IPS-18c (cell line): ENCODE results near the gene LDHA.
A peak's percentile ranks its signal among the peaks of the same experiment; 100 is the strongest.

ENCODE experiments used
- H3K4me3 ChIP-seq: 2 replicates; pipeline ENCODE4 v1.7.0; 2013; ENCODE audit warnings: low read depth, mild to moderate bottlenecking, low read length, moderate library complexity; ENCODE audit not compliant: insufficient read depth
- H3K9me3 ChIP-seq: one replicate; pipeline ENCODE4 v1.6.1; 2013; ENCODE audit warnings: mild to moderate bottlenecking, low read length, moderate library complexity; ENCODE audit not compliant: control insufficient read depth, insufficient read depth

LDHA gene

DNA sequence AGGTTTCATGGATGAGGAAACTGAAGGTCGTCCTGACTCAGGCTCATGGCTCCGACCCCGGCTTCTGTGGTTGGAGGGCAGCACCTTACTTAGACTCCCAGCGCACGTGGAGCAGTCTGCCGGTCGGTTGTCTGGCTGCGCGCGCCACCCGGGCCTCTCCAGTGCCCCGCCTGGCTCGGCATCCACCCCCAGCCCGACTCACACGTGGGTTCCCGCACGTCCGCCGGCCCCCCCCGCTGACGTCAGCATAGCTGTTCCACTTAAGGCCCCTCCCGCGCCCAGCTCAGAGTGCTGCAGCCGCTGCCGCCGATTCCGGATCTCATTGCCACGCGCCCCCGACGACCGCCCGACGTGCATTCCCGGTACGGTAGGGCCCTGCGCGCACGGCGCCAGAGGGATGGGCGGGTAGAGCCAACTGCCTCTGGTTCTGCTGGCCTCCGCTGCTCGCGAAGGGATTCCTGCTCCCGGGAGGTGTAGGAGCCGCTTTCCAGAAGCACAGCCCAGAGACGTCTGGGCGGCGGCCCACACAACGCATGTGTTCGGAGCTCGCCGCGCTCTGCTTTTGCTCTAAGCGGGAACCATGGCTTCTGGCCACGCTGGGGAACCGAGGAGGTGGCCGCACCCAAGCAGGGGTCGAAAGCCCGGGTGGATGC is at the start of gene LDHA:
LDHA (plus strand) TSS at position 289 of the 653 bp plus-strand sequence. CDS start 2,280 bp downstream, outside the sequence.
- Histone ChIP-seq H3K4me3 (peak within 1 kb of the TSS; percentile 87), H3K9me3 (no peaks in the 10 kb centered on the region)

GRCh38 chr11:18347471-18348125 is 46.8 kb upstream of the LDHA start:
- H3K9me3 ChIP-seq: no peaks in the 10 kb centered on the region
- no peak overlapping the region for H3K4me3 ChIP-seq

GRCh38 chr11:18352581-18352980 is 41.8 kb upstream of the LDHA start:
- H3K4me3 ChIP-seq: no peak overlapping the region
- H3K9me3 ChIP-seq: no peaks in the 10 kb centered on the region

- Histone ChIP-seq H3K9me3 (no peaks in the 10 kb centered on the region), H3K4me3 (no peak overlapping the region)
Observed at GRCh38 chr11:18358646-18359045, 35.7 kb upstream of the LDHA start.

DNA sequence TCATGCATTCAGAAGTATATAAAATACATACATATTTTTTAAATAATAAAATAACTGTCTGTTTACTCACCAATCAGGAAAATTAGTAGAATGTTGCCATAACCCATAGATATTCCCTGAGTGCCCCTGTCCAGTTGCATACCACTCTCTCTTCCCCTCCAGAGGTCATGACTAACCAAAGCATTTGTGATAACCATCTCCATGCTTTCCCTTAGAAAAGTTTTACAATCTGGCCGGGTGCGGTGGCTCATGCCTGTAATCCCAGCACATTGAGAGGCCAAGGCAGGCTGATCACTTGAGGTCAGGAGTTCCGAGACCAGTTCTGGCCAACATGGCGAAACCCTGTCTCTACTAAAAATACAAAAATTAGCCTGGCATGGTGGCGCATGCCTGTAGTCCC is 33.2 kb upstream of the LDHA start:
- no peaks in the 10 kb centered on the region for H3K9me3 ChIP-seq
- H3K4me3 ChIP-seq: no peak overlapping the region

- Histone ChIP-seq H3K9me3 (no peaks in the 10 kb centered on the region), H3K4me3 (no peak overlapping the region)
Observed at GRCh38 chr11:18364495-18365073, 29.8 kb upstream of the LDHA start.

GRCh38 chr11:18365741-18366140 is 28.6 kb upstream of the LDHA start:
- H3K4me3 ChIP-seq: no peak overlapping the region
- no peaks in the 10 kb centered on the region for H3K9me3 ChIP-seq

DNA sequence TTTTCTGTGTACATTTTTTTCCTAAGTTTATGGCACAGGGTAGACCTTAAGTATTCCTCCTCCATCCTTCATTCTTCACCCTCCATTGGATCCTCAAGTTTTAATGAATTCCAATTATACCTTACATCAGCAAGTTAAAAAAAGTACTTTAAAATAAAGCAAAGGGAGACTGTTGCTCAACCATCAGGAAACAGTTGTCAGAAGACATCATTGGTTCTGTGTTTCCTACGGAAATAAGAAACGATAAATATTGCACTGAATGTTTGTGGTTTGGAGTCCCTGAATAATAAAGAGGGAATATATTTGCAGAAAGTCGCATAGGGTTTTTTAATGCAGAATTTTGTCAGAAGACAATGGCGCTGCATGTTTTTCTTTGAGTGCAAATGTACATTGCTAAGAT is 28.1 kb upstream of the LDHA start:
- Histone ChIP-seq H3K9me3 (no peaks in the 10 kb centered on the region), H3K4me3 (no peak overlapping the region)

DNA sequence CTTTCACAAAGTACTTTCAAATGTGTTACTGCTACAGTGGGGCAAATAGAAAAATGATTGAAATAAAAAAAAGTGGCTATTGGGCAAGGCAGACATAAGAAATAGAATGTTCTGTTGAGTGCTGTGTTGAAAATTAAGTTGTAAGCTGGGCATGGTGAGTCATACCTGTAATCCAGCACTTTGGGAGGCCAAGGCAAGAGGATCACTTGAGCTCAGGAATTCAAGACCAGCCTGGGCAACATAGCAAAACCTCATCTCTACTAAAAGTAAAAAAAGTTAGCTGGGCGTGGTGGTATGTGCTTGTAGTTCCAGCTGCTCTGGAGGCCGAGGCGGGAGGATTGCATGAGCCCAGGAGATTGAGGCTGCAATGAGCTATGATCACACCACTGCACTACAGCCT is 26.9 kb upstream of the LDHA start:
- no peak overlapping the region for H3K4me3 ChIP-seq
- no peaks in the 10 kb centered on the region for H3K9me3 ChIP-seq

DNA sequence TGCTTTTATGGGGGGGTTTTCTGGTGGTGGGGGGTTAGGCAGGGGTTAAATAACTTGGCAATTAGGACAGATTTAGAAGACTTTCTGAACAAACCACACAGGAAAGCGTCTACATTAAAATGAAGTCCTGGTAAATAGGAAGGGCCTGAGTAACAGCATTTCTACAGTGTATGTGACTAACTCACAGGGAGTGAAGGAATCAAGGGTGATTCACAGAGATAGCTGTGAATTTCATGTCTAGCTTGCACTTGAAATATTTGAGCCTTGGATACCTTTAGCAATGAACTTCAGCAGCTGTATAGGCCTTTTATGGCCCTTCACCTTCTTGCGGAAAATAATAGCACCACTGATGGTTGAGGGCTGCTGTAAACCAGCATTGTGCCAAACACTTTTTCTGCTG is 26.1 kb upstream of the LDHA start:
- H3K9me3 ChIP-seq: no peaks in the 10 kb centered on the region

DNA sequence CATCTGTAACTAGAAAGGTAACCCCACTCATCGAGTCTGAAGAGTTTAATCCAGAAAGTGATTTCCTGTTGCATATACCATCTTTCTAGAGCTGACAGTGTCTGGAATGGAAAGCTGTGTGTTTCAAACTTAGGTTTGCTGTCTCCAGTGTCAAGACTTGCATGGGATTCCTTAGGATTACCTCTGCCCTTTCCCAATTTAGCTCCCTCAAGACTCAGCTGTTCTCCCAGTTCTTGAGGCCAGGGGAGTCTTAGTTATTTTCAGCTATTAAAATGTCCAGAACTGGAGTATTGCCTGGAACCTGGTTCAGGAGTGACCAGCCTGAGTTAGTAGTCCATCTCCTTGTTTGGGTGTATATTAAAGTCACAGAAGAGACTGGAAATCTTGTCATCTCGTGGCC is 25.0 kb upstream of the LDHA start:
- Histone ChIP-seq H3K9me3 (no peaks in the 10 kb centered on the region), H3K4me3 (no peak overlapping the region)

More for the DNA sequence above, 26.1 kb upstream of the LDHA start:
- no peak overlapping the region for H3K4me3 ChIP-seq

GRCh38 chr11:18371279-18371678 is 23.1 kb upstream of the LDHA start:
- no peak overlapping the region for H3K4me3 ChIP-seq
- H3K9me3 ChIP-seq: no peaks in the 10 kb centered on the region

- no peaks in the 10 kb centered on the region for H3K9me3 ChIP-seq
- no peak overlapping the region for H3K4me3 ChIP-seq
Observed at GRCh38 chr11:18372201-18372600, 22.2 kb upstream of the LDHA start.

DNA sequence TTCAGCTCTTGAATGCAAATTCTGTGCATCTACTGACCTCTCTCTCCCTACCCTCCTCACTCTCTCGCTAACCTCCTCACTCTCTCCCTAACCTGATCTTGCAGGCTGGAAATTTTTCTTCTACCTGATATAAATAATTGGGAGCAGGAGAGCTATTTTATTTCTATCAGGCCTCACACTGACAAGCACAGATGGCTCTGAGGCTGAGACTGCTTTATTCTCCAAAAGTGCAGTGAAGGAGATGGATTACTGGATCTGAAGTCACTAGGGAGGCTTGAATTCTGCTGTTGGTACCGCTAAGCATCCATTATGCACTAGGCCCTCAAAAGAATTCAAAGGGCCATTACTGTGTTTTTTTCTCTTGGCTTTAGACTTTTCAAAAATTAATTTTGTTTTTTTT is 19.4 kb upstream of the LDHA start:
- H3K4me3 ChIP-seq: no peak overlapping the region
- no peaks in the 10 kb centered on the region for H3K9me3 ChIP-seq

GRCh38 chr11:18375941-18376340 is 18.4 kb upstream of the LDHA start:
- Histone ChIP-seq H3K4me3 (no peak overlapping the region), H3K9me3 (no peaks in the 10 kb centered on the region)

GRCh38 chr11:18379201-18379600 is 15.2 kb upstream of the LDHA start:
- H3K4me3 ChIP-seq: no peak overlapping the region
- H3K9me3 ChIP-seq: peaks cover 4% of the 10 kb centered on the region

- Histone ChIP-seq H3K9me3 (peaks cover 4% of the 10 kb centered on the region), H3K4me3 (no peak overlapping the region)
Observed at GRCh38 chr11:18383388-18384156, 10.8 kb upstream of the LDHA start.

- Histone ChIP-seq H3K9me3 (peaks cover 4% of the 10 kb centered on the region), H3K4me3 (no peak overlapping the region)
Observed at GRCh38 chr11:18384157-18384641, 10.2 kb upstream of the LDHA start.
